ENCODE data around the gene C12orf42.

The C12orf42 gene

GRCh38 chr12:103423516-103423910 lies 72.3 kb downstream of the C12orf42 start:
- no peak for DNase-seq

- DNase-seq = peak; percentile 81
Measured at GRCh38 chr12:103422746-103423515, 72.8 kb downstream of the C12orf42 start.

GRCh38 chr12:103422328-103422727 lies 73.4 kb downstream of the C12orf42 start:
- DNase-seq = no peak

GRCh38 chr12:103421402-103421801 lies 74.4 kb downstream of the C12orf42 start:
- DNase-seq = no peak

- no peak for DNase-seq
Measured at GRCh38 chr12:103415681-103416080, 80.1 kb downstream of the C12orf42 start.

- no peak for DNase-seq
Measured at GRCh38 chr12:103401421-103401820, 94.3 kb downstream of the C12orf42 start.

- DNase-seq = no peak
Measured at GRCh38 chr12:103399986-103400385, 95.8 kb downstream of the C12orf42 start.

- no peak for DNase-seq
Measured at GRCh38 chr12:103397536-103397935, 98.2 kb downstream of the C12orf42 start.

- DNase-seq = peak; percentile 7
Measured at GRCh38 chr12:103392722-103393121, 103.0 kb downstream of the C12orf42 start.

- no peak for DNase-seq
Measured at GRCh38 chr12:103391103-103391502, 104.7 kb downstream of the C12orf42 start.

- DNase-seq = no peak
Measured at GRCh38 chr12:103387385-103387784, 108.4 kb downstream of the C12orf42 start.

- no peak for DNase-seq
Measured at GRCh38 chr12:103386451-103386850, 109.3 kb downstream of the C12orf42 start.

- no peak for DNase-seq
Measured at GRCh38 chr12:103382736-103383346, 112.9 kb downstream of the C12orf42 start.

GRCh38 chr12:103382119-103382518 lies 113.6 kb downstream of the C12orf42 start:
- DNase-seq = no peak

GRCh38 chr12:103379670-103380069 lies 116.1 kb downstream of the C12orf42 start:
- DNase-seq = no peak

GRCh38 chr12:103373088-103373523 lies 122.7 kb downstream of the C12orf42 start:
- DNase-seq = no peak

- no peak for DNase-seq
Measured at GRCh38 chr12:103369929-103370328, 125.8 kb downstream of the C12orf42 start.

GRCh38 chr12:103368167-103368566 lies 127.6 kb downstream of the C12orf42 start:
- no peak for DNase-seq

- DNase-seq = no peak
Measured at GRCh38 chr12:103354403-103354802, 141.4 kb downstream of the C12orf42 start.

- DNase-seq = no peak
Measured at GRCh38 chr12:103353913-103354312, 141.9 kb downstream of the C12orf42 start.

GRCh38 chr12:103350116-103350515 lies 145.7 kb downstream of the C12orf42 start:
- DNase-seq = no peak

- DNase-seq = no peak
Measured at GRCh38 chr12:103348935-103349334, 146.8 kb downstream of the C12orf42 start.

- no peak for DNase-seq
Measured at GRCh38 chr12:103336940-103337339, 158.8 kb downstream of the C12orf42 start.

- peak; percentile 89 for DNase-seq
Measured at GRCh38 chr12:103334466-103334865, 161.3 kb downstream of the C12orf42 start.

- peak; percentile 2 for DNase-seq
Measured at GRCh38 chr12:103333676-103334075, 162.1 kb downstream of the C12orf42 start.

All from DMS 273 treated with DMSO at 0.1 percent for 48 hours (cell line).